Non-pigmented ciliary epithelial cell (primary cell): ENCODE measurements around the gene B4GALT5.
A peak's percentile ranks its signal among the peaks of the same experiment; 100 is the strongest.

Experiments
- DNase-seq: peaks from one replicate; pipeline ENCODE4 v3.0.0-alpha.2; 2010; ENCODE audit warnings: low read depth

The B4GALT5 gene

DNA sequence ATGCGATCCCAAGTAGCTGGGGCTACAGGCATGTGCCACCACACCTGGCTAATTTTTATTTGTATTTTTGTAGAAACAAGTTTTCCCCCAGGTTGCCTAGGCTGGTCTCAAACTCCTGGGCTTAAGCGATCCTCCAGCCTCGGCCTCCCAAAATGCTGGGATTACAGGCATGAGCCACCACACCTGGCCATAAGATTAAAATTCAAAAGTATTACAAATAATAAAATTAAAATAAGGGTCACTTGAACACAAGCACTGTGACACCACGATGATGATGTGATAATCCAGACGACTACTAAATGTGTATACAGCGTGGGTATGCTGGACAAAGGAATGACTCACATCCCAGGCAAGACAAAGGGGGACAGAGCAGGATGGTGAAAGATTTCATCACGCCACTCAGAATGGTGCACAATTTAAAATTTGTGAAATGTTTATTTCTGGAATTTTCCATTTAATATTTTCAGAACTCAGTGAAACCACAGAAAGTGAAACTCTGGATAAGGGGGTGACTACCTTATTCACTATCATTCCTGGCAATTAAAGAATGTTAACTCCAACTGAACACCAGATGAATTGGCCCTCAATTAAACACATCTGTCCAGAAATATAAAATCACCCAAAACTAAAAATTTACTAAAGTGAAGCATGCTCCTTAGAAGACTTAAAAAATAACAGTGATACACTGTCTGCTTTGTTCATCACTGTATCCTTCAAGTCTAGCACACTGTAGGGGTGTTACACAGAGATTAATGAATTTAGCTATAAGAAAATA, 13.1 kb downstream of the B4GALT5 start:
- DNase-seq = no peak

DNA sequence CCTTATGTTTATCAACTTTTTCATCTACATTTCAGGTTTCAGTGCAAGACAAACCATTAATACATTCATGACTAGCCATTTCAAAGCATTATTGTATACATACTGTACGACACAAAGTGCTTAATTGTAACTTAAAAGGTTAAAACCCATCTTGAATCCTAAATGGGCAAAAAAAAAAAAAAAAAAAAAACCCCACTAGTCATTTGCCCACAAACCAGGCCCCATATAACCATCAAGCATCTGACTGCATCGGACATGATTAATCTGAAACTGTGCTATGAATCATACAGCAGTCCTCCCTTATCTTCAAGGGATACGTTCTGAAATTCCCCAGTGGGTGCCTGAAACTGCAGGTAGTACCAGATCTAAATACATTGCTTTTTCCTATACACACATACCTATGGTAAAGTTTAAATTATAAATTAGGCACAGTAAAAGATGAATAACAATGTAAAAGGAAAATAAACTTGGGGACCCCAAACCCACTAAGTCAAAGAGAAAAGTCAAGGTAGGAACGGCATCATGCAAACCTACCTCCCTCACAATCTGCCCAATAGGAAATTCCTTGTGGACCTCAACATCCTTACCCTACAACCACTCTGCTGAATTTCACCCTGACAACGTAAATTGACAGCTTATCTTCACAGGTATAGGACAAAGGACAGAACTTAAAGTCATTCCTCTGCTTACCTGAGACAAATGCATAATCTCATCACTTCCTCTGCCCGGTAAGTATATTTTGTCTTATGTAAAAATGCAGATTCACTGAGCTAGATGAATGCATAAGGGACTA, 14.3 kb downstream of the B4GALT5 start:
- DNase-seq = peak; percentile 41

DNA sequence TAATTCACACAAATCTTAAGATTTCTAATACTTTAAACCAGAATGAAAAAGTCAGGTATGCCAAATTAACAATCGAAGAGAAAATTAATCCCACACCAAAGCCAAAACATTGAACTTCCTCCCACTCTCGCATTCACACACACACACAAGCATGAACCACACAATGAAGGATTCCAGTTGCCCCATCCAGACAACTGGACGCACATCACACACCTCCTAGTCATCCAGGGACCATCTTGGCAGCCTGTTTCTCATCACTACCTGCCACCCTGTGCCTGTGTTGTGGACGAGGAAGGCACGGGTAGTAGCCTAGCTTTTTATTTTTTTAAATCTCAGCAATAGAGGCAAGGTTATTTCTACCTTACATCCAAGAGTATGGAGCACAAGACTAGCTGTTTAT, 15.2 kb downstream of the B4GALT5 start:
- DNase-seq = no peak

DNA sequence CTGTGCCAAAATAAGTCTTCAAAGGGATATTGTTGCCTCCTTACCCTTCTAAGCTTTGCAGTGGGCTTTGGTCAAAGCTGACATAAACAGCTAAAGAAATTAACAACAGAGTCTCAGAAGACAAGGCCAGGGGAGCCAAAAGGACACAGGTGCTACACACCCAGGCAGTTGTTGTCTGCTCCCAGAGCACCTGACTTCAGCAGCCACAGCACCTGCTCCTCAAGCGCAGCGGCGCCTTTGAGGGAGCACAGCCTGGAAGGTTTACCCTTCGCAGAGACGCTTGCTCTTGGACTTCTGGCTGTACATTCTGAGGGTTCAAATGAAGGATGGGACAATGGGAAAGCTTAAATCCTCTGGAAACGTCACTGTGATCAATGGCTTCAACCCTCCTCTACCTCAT, 16.6 kb downstream of the B4GALT5 start:
- DNase-seq = no peak

DNA sequence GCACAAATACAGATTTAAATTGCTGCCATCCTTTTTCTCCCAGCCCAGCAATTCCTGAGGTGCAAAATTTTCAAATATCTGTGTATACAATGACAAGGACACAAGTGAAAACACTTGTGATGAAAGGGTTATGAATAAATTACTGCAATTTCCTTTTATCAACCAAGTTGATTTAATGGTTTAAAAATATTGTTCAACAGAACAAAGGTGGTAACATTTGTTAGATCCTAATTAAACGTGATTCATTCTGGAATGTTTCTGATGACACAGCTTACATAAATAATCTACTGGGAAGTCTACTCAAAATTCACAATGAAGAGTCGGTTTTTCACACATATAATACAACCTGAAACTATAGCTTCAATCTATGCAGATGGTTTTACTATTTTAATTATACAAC, 17.1 kb downstream of the B4GALT5 start:
- no peak for DNase-seq

DNA sequence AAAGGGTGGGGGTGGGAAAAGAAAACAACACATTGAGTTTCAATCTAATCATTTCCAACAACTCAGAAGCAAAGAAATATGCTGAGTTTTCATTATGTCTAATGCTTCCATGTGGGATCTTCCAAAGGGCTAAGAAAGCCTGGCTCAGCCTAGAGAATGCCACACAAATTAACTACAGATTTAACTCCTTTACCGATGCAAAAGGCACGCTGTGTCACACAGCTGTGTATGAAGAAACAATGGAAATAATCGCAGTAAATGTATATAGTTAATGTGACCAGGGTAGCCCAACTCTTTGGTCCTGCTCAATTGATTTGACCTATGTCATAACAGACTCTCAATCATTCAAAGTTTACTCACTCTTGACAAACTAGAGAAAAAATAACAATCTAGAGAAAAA, 17.8 kb downstream of the B4GALT5 start:
- no peak for DNase-seq

DNA sequence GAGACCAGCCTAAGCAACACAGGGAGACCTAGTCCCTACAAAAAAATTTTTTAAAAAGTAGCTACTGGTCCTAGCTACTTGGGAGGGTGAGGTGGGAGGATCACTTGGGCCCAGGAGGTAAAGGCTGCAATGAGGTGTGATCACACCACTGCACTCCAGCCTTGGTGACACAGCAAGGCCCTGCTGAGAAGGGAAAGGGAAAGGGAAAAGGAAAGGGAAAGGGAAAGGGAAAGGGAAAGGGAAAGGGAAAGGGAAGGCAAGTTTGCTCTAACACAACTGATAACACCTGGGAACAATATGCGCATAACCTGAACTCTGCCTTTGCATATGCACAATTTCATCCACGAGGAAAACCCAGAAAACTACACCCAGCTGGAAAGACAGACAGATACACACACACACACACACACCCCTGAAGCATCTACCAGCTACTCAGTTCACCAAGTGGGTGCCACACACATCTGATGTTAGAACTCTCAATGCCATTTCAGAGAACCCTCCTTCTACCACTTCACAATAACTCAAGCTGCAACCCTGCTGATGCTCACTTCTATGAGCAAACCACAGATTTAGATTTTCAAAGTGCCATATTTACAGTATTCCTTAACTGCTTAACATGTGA, 19.1 kb downstream of the B4GALT5 start:
- DNase-seq = no peak

DNA sequence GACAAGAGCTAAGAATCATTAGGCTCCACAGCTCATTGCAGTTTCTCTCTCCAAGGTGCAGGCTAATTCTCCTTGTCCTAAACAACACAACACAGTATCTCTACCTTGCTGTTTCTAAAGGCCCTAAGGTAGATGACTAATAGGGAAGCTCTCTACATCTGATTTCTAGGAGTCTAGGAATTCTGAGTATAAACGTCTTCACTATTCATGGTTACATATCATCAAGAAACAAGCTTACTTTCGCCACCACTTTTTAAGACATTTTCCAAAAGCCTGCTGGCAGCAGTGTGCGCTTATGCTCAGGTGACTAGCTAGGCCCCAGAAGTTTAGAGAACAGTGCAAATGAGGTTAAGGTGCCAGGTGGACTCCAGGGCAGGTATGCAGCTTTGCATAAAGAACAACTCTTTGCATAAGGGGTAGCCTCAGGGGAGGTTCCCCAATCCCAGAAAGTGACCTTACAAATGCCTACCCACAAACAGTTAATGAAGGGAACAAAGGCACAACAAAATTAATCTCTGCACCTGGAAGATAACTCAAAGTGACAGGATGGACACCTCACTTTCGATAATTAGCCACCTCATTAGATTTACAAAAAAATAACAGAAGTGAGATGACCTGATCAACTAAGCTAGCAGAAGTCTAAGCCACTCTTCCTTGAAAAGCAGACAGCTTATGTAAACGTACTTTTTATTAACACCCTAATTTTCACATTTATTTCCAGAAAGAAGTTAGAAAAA, 20.1 kb downstream of the B4GALT5 start:
- no peak for DNase-seq

DNA sequence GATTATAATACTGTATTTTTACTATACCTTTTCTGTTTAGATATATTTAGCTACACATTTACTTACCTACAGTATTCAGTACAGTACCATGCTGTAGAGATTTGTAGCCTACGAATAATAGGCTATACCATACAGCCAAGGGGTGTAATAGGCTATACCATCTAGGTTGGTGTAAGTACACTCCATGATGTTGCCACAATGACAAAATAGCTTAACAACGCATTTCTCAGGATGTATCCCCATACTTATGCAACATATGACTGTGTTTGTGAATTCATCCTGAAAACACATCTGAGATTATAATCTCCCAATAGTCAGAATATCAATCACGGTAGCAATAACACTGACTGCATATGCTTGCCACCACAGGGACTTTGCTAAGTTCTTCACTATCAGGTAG, 20.7 kb downstream of the B4GALT5 start:
- DNase-seq = no peak

DNA sequence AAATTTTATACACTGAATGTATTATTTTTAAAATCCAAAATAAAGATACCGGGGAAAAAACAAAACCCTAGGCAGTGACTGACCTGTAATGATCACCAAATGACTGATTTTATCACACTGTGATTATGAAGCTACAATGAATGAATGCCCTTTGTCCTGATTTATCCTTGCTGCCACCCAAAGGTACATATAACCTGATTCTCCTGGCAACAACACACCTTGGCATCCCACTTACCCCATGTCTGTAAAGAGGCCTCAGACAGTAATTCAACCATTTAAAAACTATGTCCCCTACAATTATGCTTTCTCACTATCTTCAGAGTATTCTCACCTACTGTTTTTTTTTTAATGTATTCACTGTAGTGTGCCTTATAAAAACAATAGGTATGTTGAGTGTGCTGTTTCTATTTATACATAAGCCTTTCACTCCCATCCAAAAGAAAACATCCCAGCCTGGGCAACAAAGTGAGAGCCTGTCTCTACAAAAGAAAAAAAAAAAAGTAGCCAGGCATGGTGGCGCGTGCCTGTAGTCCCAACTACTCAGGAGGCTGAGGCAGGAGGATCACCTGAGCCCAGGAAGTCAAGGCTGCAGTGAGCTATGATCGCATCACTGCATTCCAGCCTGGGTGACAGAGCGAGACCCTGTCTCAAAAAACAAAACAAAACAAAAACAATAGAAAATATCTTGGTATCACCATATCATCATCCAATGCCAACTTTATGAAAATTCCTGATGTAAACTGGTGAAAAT, 21.7 kb downstream of the B4GALT5 start:
- DNase-seq = no peak

DNA sequence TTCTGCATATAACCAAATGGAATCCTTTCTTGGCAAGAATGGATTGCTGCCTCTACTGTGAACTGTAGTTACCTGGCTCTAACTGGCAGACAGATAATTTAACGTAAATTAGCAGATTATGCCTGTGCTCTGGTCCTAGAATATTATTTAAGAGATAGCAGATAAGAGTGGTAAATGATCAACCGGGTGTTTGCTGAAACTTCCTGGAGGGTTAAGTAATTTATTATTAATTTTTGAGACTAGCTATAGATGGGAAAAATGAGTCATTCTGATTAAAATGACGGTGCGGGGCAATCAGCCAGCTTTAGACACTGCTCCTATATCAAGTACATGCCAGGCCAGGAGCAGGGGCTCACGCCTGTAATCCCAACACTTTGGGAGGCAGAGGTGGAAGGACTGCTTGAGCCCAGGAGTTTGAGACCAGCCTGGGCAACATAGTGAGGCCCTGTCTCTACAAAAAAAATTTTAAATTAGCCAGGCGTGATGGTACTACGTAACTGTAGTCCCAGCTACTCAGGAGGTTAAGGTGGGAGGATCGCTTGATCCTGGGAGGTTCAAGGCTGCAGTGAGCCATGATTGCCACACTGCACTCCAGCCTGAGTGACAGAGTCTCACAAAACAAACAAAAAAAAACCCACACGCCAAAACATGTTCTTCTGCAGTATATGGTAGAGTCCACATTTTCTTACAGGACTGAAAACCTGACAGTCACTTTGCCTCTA, 22.6 kb downstream of the B4GALT5 start:
- DNase-seq = peak; percentile 44

DNA sequence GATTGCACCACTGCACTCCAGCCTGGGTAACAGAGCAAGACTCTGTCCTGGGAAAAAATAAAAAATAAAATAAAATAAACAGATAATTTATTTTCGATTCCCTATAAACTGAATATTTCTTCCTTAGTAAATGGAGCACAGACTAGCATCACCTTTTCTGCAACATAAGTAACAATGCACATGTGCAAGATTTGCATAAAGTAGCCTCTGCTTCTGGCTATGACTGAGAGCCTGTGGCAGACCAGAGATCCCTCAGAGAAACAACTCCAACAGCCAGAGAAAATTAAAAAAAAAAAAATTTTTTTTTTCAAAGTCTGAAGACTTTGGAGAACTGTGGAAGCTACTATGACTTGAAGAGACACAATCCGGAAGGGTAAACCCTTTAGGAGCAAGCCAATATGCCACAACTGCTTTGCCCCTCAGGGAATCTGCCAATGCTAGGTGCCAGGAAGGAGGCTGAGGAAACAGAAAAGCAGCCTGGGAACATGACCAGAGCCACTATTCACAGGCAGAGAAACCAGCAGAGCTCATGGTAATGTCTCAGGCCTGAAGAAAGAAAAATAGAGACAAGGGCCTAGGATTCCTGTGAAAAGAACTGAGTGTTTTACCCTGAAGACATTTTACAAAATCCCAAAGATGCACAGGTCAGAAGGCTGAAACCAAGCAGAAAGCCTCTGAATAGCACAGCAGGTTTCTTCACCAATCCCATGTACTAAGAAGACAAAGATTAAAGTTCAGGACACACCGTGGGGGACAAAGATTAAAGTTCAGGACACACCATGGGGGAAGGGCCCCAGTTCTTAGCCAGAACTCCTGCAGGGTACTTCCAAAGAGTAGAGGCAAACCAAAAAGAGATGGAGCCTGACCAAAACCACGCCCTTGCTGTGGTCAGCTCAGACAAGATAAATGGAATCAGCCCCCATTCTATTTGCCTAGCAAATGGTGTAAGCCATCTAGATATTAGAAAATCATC, 25.8 kb downstream of the B4GALT5 start:
- no peak for DNase-seq

DNA sequence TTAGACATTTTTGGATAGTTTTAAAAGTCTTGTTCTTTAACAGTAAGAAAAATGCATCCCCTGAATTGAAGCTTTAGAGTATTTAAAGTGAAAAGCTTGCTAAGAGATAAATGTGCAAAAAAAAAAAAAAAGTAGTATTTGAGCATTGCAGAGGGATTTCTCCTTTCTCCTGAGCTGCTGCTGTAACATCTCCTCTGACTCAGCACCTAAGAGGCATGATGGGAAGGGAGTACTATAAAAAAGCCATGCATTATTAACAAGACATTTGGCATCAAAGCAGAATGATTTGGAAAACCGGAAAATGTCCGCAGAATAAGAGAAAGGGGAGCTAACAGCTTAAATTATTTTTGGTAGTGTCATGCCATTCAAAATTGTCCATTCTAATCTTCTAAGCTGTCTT, 27.9 kb downstream of the B4GALT5 start:
- no peak for DNase-seq

DNA sequence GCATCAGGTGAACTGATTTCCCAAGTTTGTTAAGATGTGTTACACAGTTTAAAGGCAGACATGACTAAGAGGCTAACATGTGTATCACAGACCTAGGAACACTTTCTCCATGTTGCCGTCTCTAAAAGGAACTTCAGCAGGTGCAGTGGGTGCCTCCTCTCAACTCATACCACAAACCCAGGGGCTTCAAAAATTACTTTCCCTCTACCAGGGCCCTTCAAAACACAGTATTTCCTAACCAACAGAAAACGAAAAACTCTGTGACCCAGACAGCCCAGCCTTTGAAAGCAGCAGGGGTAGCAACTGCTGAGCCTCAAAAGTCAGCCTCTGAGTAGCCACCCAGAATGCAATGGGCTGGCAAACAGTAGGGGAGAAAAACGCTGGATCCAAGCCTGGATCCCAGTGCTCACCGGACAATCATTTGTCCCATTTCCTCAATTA, 28.5 kb downstream of the B4GALT5 start:
- DNase-seq = no peak

DNA sequence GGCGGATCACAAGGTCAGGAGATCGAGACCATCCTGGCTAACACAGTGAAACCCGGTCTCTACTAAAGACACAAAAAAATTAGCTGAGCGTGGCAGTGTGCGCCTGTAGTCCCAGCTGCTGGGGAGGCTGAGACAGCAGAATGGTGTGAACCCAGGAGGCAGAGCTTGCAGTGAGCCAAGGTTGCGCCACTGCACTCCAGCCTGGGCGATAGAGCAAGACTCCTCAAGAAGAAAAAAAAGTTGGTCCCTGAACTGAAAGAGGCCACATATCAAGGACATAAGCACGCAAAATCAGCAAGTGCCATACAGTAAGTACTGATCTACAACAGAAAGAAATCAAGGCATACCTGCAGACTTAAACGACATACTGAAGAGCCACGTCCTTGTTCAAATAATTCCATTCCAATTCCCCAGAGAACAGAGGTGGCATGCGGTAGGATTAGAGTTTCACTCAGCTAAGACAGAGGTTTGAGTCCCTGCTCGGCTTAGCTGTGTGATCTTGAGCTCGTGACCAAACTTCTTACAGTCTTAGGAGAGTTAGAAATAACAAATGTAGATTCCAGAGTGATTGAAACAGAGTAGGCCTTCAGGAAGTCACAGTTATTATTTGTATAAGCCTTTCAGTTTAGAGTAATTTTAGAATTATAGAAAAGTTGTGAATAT, 29.2 kb downstream of the B4GALT5 start:
- no peak for DNase-seq

DNA sequence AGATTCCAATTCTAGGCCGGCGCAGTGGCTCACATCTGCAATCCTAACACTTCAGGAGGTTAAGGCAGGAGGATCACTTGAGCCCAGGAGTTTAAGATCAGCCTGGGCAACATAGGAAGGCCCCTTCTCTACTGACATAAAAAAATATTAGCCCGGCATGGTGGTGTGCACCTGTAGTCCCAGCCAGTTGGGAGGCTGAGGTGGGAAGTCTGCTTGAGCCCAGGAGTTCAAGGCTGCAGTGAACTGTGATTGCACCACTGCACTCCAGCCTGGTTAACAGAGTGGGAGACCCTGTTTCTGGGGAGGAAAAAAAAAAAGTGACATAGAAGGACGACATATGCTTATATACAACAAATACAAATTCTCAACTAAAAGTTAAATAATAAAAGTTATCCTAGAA, 30.9 kb downstream of the B4GALT5 start:
- no peak for DNase-seq

DNA sequence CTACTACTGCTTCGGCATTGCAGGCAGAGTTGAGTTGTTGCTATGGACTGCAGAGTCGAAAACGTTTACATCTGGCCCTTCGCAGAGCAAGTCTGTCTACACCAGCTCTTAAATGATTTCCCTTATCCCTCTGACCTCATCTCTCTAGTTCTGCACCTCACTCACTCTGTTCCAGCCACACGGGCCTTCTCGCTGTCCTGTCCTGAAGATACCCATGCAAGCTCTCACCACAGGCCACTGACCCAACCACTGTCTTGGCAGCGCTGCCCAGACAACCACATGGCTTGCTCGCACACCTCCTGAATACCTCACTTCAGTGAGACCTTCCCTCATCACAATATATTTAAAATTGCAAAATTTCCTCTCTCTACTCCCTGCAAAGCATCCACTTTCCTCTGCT, 31.4 kb downstream of the B4GALT5 start:
- DNase-seq = no peak

DNA sequence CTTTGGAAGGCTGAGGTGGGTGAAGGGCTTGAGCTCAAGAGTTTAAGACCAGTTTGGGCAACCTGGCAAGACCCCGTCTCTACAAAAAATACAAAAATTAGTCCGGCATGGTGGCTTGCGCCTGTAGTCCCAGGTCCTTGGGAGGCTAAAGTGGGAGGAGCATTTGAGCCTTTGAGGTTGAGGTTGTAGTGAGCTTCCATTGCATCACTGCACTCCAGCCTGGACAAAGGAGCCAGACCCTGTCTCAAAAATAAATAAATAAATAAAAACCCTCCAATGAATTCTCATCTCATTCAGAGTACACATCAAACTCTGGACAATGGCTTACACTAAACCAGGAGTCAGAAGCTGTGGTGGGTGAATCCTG, 31.8 kb downstream of the B4GALT5 start:
- DNase-seq = no peak

DNA sequence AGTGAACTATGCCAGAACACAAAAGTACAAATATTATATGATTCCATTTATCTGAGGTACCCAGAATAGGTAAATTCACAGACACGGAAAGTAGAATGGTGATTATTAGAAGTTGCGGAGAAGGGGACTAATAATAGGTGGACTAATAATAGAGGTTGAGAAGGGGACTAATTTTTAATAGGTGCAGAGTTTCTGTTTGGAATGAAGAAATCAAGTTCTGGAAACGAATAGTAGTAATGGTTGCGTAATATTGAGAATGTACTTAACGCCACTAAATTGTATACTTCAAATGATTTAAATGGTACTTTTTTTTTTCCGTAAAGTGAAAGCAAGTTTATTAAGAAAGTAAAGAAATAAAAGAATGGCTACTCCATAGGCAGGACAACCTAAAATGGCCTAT, 33.2 kb downstream of the B4GALT5 start:
- DNase-seq = no peak
